Stomach smooth muscle (tissue), 2 donors: ENCODE results near the gene IL1RAPL2.
"Not testable (repeated sequence)": the region's sequence is repeated elsewhere in the genome, so short reads cannot be mapped to it uniquely, and the experiment has no call there.

Source experiments
- H3K27ac ChIP-seq: one replicate; pipeline ENCODE4 v1.7.0; 2013; ENCODE audit warnings: mild to moderate bottlenecking, low read length, inconsistent platforms
- H3K27me3 ChIP-seq, 2 donors: one replicate each; pipeline ENCODE4 v1.7.0; 2013; ENCODE audit warnings: low read length in 2 of 2; ENCODE audit not compliant: insufficient read depth in 2 of 2, control insufficient read depth in 1 of 2
- H3K36me3 ChIP-seq, 2 donors: one replicate each; pipeline ENCODE4 v1.7.0; 2013; ENCODE audit warnings: low read length in 2 of 2; ENCODE audit not compliant: control insufficient read depth in 2 of 2, insufficient read depth in 2 of 2
- H3K4me1 ChIP-seq: one replicate; pipeline ENCODE4 v1.7.0; 2013; ENCODE audit warnings: low read length; ENCODE audit not compliant: control insufficient read depth, insufficient read depth
- H3K4me3 ChIP-seq, 2 donors: one replicate each; pipeline ENCODE4 v1.7.0; 2013; ENCODE audit warnings: low read length in 2 of 2
- H3K9ac ChIP-seq, 2 donors: one replicate each; pipeline ENCODE4 v1.7.0; 2013; ENCODE audit warnings: low read length in 2 of 2, mild to moderate bottlenecking in 1 of 2
- H3K9me3 ChIP-seq, 2 donors: one replicate each; pipeline ENCODE4 v1.7.0; 2013; ENCODE audit warnings: low read length in 2 of 2; ENCODE audit not compliant: control insufficient read depth in 2 of 2
- donor health status: healthy.
- donor health status: Pancreatic carcinoma.

The IL1RAPL2 gene

GRCh38 chrX:105803891-105804290, 1237.9 kb downstream of the IL1RAPL2 start:
- H3K9me3 ChIP-seq, result no peaks in the 10 kb centered on the region
- H3K27ac ChIP-seq, result no peak overlapping the region
- no peak overlapping the region for H3K9ac ChIP-seq
- H3K27me3 ChIP-seq, result no peaks in the 10 kb centered on the region
- H3K4me1 ChIP-seq, result no peaks in the 10 kb centered on the region
- H3K4me3 ChIP-seq, result no peak overlapping the region
- no peaks in the 10 kb centered on the region for H3K36me3 ChIP-seq

GRCh38 chrX:105805655-105806054, 1239.7 kb downstream of the IL1RAPL2 start:
- not testable (repeated sequence) for H3K4me1 ChIP-seq, H3K9me3 ChIP-seq, H3K27ac ChIP-seq, H3K27me3 ChIP-seq, H3K36me3 ChIP-seq, H3K9ac ChIP-seq, H3K4me3 ChIP-seq

- Histone ChIP-seq H3K36me3 (no peaks in the 10 kb centered on the region), H3K27ac (no peak overlapping the region), H3K9ac (no peak overlapping the region), H3K9me3 (no peaks in the 10 kb centered on the region), H3K27me3 (peaks cover 11 to 33% of the 10 kb centered on the region in 2 donors), H3K4me1 (peaks cover 1% of the 10 kb centered on the region), H3K4me3 (no peak overlapping the region)
Observed at GRCh38 chrX:105816517-105816916, 1250.5 kb downstream of the IL1RAPL2 start.
